MCF 10A (cell line): ENCODE measurements around the gene OR56A3. TPM values are rescaled to one million over a fixed set of nuclear protein-coding genes. Genes with fewer than 3 reads are reported as not detected.

Experiments
- BruUV-seq: library from RNA; stranded (reverse); fragments of 400-500 nt; replicated peaks from 2 replicates; lab custom pipeline; 2021; lab: Mats Ljungman, UMichigan
- CTCF ChIA-PET: fragments of 300-600 bp; sonication (Branson Sonifier 250); formaldehyde crosslinking; extraction: SDS; loops from one replicate; lab custom pipeline; 2021; ENCODE audit warnings: antibody characterized with exemption, inconsistent platforms; lab: Yijun Ruan, JAX
- POLR2A ChIA-PET: fragments of 300-600, 350-650 bp; sonication (Branson Sonifier 250); formaldehyde crosslinking; extraction: SDS; loops from one replicate; lab custom pipeline; 2020; ENCODE audit warnings: antibody characterized with exemption, inconsistent platforms; lab: Yijun Ruan, JAX
- DNase-seq: peaks from one replicate; pipeline ENCODE4 v3.0.0-alpha.2; 2018; ENCODE audit not compliant: unreplicated experiment
- H3K27ac Mint-ChIP-seq: one replicate; pipeline ENCODE4 v1.8.0; 2022; ENCODE audit warnings: mild to moderate bottlenecking, low read depth, mixed read lengths; ENCODE audit not compliant: unreplicated experiment
- H3K27me3 Mint-ChIP-seq: one replicate; pipeline ENCODE4 v1.8.0; 2022; ENCODE audit warnings: mixed read lengths; ENCODE audit not compliant: insufficient read depth, unreplicated experiment
- H3K36me3 Mint-ChIP-seq: one replicate; pipeline ENCODE4 v1.8.0; 2022; ENCODE audit warnings: mild to moderate bottlenecking, moderate library complexity, mixed read lengths; ENCODE audit not compliant: insufficient read depth, unreplicated experiment
- H3K4me1 Mint-ChIP-seq: one replicate; pipeline ENCODE4 v1.8.0; 2022; ENCODE audit warnings: mixed read lengths; ENCODE audit not compliant: insufficient read depth, unreplicated experiment
- H3K4me3 Mint-ChIP-seq: one replicate; pipeline ENCODE4 v1.8.0; 2022; ENCODE audit warnings: mild to moderate bottlenecking, moderate library complexity, mixed read lengths; ENCODE audit not compliant: unreplicated experiment
- H3K9me3 Mint-ChIP-seq: one replicate; pipeline ENCODE4 v1.8.0; 2022; ENCODE audit warnings: mixed read lengths; ENCODE audit not compliant: unreplicated experiment
- intact Hi-C: fragments of 100-400 bp; cut with micrococcal nuclease; formaldehyde crosslinking; loops from 2 replicates; pipeline ENCODE4 v1.14.1; 2022
- total RNA-seq: library from RNA; stranded (reverse); gene quantifications from 2 replicates; pipeline ENCODE4 v1.2.3, GENCODE V29; 2022
- TF ChIP-seq, protein P1 (sequence below): fragments of 200-600 bp; IDR thresholded peaks from one replicate; pipeline ENCODE4 v1.8.0; 2022; ENCODE audit warnings: antibody characterized with exemption, mild to moderate bottlenecking; ENCODE audit not compliant: unreplicated experiment

OR56A3 gene
- total RNA-seq, 1 experiment from 2014 or later: not detected

DNA sequence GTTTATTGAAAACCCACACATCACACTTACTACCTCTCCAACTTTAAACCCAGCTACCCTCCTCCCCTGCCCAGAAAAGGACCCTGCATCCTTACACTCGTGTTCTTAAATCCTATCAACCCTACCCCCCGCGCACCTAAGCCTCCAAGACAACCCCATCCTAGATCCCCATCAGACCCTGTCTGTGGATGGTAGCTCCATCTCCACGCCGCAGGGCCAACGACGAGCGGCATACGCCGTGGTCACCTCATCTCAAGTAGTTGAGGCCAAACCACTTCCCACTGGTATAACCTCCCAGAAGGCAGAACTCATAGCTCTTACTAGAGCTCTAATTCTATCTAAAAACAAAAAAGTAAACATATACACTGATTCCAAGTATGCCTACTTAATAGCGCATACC, 9.4 kb upstream of the OR56A3 start:
- Mint-ChIP-seq H3K36me3 (no peaks in the 10 kb centered on the region), H3K27me3 (no peaks in the 10 kb centered on the region), H3K9me3 (peaks cover 51% of the 10 kb centered on the region), H3K4me3 (no peak overlapping the region), H3K4me1 (no peaks in the 10 kb centered on the region), H3K27ac (no peak overlapping the region)
- no TSS peak for BruUV-seq
- TF ChIP-seq, protein P1, sequence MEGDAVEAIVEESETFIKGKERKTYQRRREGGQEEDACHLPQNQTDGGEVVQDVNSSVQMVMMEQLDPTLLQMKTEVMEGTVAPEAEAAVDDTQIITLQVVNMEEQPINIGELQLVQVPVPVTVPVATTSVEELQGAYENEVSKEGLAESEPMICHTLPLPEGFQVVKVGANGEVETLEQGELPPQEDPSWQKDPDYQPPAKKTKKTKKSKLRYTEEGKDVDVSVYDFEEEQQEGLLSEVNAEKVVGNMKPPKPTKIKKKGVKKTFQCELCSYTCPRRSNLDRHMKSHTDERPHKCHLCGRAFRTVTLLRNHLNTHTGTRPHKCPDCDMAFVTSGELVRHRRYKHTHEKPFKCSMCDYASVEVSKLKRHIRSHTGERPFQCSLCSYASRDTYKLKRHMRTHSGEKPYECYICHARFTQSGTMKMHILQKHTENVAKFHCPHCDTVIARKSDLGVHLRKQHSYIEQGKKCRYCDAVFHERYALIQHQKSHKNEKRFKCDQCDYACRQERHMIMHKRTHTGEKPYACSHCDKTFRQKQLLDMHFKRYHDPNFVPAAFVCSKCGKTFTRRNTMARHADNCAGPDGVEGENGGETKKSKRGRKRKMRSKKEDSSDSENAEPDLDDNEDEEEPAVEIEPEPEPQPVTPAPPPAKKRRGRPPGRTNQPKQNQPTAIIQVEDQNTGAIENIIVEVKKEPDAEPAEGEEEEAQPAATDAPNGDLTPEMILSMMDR: no peak
- DNase-seq: no peak
- intact Hi-C loops: no loop called here
- ChIA-PET POLR2A (no interaction called here), CTCF (interaction anchor here (0.6 kb wide), 1 partner anchor 528 kb away, joined by 7 read pairs; no protein-coding TSS in a partner anchor)

DNA sequence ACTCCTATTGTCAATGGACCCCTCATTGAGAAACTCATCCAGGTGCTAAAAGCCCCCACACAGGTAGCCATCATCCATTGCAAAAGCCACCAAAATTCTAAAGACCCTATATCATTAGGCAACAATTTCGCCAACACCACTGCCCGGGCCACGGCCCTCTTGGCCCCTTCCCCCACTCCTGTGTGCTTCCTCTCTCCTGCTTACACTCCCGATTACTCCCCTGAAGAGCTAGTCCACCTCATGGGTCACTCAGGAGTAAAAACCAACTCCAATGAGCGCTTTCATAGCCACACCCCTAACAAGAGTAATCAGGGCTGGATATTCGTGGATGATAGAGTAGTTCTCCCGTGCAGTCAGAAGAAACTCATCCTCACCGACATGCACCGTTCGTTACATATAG, 8.9 kb upstream of the OR56A3 start:
- Mint-ChIP-seq H3K27me3 (no peaks in the 10 kb centered on the region), H3K27ac (no peak overlapping the region), H3K9me3 (peaks cover 54% of the 10 kb centered on the region), H3K36me3 (no peaks in the 10 kb centered on the region), H3K4me1 (no peaks in the 10 kb centered on the region), H3K4me3 (no peak overlapping the region)
- no TSS peak for BruUV-seq
- intact Hi-C loops: no loop called here
- TF ChIP-seq, protein P1: no peak
- DNase-seq: no peak
- ChIA-PET POLR2A (no interaction called here), CTCF (interaction anchor here (0.6 kb wide), 1 partner anchor 527 kb away, joined by 7 read pairs; no protein-coding TSS in a partner anchor)

DNA sequence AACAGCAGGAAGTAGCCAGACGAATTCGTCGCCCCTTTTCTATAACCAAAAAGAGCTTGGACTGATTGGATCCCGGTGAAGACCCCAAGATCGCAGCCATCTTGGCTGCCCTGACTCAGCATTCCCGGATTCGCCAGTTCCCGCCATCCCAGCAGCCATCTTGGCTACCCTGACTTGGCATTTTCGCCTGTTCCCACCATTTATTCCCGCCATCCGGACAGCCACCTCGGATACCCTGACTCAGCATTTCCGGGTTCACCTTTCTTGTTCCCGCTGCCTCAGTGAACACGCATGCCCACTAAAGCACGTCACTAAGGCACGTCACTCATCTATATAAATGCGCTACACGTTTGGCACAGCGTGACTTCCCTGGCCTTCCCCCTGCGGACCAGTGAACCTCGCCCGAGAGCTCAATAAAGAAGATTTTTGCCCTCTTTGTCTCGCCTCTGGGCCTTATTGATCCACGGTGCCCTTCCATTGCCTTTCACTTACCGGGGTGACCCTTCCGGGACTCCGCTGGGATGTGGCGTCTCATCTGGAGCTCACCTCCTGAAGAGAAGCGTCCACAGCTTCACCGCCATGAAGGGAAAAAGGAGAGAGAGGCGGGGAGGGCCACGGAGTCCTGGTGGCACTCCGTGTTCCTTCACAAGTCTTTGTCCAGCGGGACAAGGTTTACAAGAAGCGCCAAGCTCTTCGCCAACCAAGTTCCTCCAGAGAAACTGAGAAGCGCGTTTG, 4.0 kb upstream of the OR56A3 start:
- Mint-ChIP-seq H3K27ac (no peak overlapping the region), H3K4me3 (no peak overlapping the region), H3K4me1 (no peaks in the 10 kb centered on the region), H3K9me3 (peaks cover 16% of the 10 kb centered on the region), H3K36me3 (no peaks in the 10 kb centered on the region), H3K27me3 (peaks cover 4% of the 10 kb centered on the region)
- intact Hi-C loops: no loop called here
- DNase-seq: no peak
- TF ChIP-seq, protein P1: no peak
- ChIA-PET CTCF (interaction anchor here (0.7 kb wide), 1 partner anchor 560 kb away, joined by 3 read pairs; no protein-coding TSS in a partner anchor), POLR2A (no interaction called here)
- no TSS peak for BruUV-seq

DNA sequence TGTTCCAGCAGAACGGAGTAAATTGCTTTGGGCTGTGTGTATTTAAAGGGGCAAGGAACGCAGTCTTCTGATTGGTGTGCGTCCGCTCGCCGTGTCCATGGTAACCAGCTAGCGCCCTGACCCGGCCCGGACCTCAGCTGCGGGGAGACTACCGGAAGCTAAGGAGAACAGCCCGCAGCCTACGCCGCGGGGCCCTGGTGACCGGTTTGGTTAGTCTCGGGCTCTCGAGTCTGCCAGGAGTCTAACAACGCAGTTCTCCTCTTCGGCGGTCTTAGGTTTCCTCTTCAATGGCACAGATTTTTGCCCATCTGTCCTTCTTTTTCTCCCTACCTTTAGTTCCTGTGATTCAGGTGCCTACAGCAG, 3.5 kb upstream of the OR56A3 start:
- intact Hi-C loops: no loop called here
- DNase-seq: no peak
- H3K9me3 Mint-ChIP-seq: peaks cover 16% of the 10 kb centered on the region
- TF ChIP-seq, protein P1: no peak
- BruUV-seq: no TSS peak
- no peaks in the 10 kb centered on the region for H3K36me3 Mint-ChIP-seq
- no peak overlapping the region for H3K4me3 Mint-ChIP-seq
- H3K27ac Mint-ChIP-seq: no peak overlapping the region
- CTCF ChIA-PET: interaction anchor here (0.7 kb wide), 2 partner anchors 551 to 560 kb away, joined by 3 read pairs; no protein-coding TSS in a partner anchor
- H3K4me1 Mint-ChIP-seq: no peaks in the 10 kb centered on the region
- peaks cover 10% of the 10 kb centered on the region for H3K27me3 Mint-ChIP-seq
- POLR2A ChIA-PET: no interaction called here
